ENCODE data around the gene CXXC5.
A peak's percentile ranks its signal among the peaks of the same experiment; 100 is the strongest.

The CXXC5 gene

DNA sequence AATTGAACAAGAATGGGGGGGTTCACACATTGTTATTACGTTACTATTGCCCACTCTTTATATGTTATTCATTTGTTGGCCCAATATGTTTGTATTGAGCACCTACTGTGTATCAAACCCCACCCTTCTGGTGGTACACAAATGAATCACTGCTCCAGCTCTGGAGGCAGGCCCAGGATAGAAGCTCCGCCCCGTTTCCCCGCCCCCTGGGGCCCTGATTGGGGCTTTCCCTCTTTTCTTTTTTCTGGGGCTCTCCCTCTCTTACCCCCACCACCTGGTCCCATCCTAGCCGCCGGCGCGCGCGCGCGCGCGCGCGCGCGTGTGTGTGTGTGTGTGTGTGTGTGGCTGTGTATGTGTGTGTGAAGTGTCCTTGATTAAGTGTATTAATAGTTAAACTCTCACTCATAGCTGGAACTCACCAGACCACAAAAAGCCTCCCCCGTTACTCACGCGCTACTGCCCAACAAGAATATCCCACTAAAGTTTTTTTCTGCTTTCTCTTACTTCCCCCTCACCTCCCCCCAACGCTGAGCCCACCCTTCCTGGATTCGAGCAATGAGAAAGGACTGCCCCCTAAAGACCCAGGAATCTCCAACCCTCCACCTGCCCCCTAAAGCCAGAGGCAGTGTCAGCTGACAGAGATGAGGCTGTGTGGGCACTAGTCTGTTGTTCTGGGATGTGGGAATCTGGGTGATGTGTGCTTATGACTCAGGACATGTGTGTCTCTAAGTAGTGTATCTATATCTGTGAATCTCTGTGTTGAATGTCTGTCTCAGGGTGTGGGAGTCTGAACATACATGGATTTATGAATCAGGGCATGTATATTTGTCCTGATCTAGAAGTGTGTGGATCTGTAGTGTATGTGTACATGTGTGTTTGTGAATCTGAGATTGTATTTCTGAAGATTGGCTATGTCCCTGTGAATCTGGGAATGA lies 4.0 kb downstream of the CXXC5 start:
- peak in 1 of 2 experiments; percentile 8 for DNase-seq

DNA sequence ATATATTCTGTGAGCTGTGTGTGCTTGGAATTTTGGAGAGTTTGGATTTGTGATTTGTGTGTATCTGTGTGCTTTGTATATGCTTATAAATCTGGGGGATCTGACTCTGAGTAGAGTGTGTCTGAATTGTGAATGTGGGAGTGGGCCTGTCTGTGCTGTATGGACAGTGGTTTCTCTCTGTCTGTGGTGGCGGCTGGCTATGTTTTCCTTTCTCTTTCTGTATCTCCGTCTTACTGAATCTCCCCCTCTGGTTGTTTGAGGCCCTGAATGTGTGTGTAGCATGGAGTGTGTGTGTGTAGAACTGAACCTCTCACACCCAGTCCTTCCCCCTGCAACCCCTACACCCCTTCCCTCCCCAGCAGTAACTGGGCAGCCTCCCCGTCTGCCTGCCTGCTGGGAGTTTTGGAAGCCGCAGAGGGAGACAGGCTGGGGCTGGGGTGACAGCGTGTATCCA lies 4.7 kb downstream of the CXXC5 start:
- DNase-seq, result no peak

DNA sequence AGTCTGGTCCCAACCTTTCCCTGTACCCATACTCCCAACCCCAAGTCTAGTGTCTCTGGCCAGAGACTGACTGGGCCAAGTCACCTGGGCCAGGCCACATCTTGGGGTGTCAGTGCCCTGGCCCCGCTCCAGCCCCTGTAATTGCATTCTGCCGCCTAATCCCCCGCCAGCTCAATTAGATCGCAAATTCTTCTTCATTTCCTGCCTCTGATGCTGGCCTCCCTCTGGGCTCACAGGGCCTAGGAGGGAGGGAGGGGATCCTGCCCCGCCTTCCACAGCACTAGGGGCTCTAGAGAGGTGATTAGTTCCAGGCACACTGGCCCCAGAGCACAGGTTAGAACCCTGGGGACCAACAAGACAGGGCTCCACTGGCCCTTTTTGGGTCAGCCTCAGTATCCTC lies 5.5 kb downstream of the CXXC5 start:
- DNase-seq, result peak; percentile 25 to 67

DNA sequence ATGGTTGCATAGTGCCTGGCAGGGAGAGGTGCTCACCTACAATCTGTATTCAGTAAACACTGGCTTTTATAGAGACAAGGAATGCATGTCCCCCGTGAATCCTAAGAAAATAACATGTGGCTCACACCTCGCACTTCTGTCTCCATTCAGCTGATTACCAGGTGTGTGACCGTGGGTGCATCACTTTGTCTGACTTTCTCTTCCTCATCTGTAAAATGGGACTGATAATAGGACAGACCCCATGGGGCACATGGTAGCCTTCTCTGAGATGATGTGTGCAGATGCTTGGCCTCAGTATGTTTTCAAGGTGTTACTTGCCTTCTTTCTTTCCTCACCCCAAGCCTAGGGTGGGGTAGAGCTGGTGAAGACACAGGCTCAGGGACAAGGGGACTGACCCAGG lies 6.3 kb downstream of the CXXC5 start:
- no peak for DNase-seq

DNA sequence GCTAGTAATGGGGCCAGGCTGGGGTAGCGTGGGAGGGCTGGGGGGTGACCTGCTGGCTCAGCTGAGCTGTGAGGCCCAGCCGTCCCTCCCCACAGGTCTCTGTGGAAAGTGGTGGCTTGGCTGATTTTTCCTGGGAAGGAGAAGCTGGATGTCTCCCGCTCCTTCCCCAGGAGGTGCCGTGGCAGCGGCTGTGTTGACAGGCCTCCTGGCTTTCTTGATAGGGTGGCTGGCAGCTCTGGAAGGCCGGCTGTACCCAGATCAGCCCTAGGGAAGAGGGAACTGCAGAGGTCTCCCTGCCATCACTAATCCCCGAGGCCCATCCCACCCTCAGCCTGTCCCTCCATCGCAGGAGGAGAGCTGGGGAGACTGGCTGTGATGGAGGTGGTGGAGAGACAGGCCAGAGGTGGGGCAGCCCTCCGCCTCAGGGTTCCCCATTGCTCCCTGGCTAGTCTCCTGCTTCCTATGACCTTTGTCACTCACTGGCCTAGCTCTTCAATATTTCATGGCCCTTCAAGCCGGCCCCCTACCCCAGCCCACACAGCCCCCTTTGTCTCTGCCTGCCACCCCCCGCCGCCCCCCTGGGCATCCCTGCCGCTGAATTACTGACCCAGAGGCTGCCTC lies 6.8 kb downstream of the CXXC5 start:
- DNase-seq, result no peak

DNA sequence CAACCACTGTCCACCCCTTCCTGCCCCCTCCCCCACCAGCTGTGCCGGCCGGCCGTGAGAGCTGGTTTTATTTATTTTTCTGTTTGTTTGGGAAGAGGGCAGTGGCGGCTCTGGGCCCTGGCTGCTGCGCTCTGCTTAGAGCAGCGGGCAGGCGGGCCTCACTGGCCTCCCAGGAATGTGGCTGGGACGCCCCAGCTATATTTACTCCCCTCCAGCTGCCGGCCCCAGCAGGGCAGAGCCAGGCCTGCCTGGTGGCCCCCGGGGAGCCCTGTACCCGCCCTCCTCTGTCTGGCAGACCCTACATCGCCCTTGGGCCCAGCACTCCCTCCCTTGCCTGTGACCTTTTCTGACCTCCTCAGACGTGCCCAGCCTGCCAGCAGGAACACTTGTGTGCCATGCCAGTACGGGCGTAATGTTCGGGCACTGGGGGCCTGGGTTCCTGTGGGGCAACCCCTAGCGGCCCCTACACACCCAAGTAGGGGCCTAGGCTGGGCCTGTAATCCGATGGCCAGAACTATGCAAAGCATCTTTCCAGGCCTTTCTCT lies 7.7 kb downstream of the CXXC5 start:
- DNase-seq, result no peak

DNA sequence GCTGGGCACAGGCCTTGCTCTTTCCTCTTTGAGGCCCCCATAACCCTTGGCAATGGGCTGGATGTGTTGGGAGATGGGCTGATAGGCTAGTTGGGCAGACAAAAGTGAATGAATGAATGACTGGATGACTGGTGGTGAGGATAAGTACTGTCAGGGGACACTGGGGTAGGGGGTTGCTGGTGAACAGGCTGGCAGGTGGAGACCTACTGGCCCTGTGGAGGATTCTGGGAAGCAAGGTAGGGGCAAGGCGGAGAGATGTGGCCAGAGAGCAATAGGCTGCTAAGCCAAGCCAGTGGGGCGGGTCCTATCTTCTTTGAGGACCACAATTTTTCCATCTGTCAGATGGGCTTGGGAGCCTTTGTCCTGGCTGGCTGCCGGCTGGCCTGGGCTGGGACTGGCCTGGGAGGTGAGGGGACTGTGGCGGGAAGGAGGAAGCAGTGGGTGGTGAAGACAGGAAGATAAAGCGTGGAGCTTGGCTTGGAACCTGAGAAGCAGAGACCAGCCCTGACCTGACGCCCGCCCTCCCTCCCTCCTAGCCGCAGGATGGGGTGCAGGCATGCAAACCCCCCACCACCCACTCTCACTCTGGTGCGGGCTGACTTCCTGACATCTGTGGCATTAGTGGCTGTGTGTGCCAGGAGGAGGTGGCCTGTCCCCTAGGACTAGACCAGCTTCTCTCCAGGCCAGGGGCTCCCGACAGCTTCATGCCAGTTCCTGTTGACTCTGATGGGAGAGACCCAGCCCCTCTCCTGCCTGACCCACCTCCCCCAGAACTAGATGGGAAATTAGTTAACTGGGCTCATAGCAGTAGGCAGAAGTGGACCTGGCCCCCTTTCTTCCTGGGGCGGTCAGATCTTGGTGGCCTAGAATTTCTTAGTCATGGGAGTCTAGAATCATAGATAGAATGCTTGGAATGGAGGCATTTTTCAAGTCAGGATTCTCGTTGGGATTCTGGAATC lies 9.5 kb downstream of the CXXC5 start:
- no peak for DNase-seq

DNA sequence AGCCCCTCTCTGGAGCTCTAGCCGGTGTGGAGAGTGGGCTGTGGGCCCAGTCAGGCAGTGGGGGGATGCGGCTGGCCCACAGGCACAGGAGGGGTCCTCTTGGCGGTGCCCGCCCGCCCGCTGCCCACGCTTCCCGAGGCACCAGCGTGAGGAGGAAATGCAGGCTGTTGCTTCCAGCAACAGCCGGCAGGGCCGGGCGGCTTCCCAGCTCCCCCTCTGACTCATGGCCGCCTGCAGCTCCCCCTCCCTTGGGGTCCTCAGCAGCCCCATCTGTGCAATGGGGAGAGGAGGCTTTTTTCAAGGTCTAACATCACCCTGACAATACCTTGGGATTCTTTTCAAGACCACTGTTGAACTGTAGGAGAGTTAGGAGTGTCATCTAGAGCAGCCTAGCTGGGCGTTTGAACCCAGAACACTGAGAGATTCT lies 10.4 kb downstream of the CXXC5 start:
- DNase-seq, result no peak

DNA sequence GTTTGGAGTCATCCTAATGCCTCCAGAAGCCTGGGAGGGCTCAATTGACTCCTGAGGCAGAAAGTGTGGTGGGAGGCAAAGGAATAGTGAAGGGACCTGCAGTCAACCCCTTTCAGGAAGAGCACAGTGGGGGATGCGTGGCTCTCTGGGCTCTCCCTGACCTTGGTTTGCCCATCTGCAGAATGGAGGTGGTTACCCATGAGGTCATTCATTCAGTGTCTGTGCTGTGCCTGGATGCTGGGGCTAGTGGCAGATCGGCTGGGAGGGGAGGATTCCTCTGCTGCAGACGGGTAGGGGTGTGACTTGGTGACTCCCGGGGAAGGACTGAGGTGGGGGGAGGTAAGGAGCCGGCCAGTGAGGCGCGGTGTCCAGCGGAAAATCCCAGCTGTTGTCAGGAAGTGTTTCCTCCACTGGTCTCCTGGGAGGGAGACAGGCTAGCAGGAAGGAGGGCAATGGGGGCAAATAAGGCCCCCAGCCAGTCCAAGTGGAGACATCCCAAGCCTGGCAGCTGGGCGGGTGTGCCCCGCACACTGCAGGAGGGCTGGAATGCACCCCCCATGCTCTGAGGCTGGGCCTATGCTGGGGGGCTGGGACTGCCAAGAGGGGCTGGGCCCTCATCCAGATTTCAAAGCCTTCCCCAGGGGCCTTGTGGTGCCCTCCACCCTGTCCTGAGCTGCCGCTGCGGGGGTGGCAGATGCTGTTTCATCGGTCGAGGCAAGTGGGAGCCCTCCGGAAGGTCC lies 10.9 kb downstream of the CXXC5 start:
- no peak for DNase-seq

DNA sequence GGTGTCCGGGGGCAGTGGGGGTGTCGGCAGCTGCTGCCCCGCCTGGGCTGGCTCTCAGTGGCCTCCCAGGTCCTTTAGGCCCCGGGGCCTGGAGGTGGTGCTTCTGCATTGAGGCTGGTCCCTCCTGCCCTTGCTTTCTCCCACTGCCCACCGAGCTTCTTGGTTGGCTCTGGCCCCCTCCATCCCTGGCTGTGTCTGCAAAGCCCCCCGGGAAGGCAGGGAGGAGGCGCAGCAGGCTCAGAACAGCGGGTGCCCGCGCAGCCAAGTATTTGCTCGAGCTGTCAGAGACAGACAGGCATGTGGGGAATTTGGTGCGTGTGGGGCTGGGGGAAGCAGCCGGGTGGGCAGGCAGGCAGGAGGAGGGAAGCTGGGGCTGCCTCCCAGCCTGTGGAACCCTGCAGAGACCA lies 11.5 kb downstream of the CXXC5 start:
- DNase-seq, result no peak

DNA sequence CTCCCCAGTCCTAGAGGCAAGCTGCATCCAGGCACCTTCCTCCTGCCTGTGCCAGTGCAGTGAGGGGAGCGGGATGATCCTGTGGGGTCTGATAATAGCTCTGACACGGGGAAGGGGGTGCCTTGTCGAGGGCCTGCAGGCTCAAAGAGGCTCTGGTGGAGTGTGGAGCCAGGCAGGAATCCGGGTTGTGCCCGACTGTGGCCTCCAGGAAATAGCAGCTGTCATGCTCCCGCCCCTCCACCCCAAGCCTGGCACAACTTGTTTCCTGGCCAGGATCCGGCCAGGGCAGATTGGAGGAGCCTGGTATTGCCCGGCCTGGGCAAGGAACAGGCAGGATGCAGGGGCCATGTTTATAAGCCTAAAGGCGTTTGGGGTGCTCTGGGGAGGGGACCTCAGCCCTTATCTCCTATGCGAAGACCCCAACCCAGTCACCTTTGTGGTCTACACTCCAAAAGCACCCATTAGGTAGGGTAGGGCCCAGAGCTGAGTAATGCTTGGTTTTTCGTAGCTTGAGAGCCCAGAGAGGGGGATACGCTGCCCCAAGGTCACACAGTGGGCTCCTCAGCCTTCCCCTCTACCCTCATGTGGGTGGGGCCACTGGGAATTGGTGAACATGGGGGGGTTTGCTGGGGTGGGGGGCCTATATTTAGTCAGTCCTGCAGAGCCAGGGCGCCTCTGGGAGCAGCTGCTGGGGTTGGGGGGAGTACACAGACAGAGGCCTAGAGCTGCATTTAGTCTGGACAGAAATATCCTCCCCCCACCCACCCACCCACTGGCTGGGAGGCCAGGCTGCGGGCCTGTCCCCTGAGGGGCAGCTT lies 12.2 kb downstream of the CXXC5 start:
- no peak for DNase-seq

DNA sequence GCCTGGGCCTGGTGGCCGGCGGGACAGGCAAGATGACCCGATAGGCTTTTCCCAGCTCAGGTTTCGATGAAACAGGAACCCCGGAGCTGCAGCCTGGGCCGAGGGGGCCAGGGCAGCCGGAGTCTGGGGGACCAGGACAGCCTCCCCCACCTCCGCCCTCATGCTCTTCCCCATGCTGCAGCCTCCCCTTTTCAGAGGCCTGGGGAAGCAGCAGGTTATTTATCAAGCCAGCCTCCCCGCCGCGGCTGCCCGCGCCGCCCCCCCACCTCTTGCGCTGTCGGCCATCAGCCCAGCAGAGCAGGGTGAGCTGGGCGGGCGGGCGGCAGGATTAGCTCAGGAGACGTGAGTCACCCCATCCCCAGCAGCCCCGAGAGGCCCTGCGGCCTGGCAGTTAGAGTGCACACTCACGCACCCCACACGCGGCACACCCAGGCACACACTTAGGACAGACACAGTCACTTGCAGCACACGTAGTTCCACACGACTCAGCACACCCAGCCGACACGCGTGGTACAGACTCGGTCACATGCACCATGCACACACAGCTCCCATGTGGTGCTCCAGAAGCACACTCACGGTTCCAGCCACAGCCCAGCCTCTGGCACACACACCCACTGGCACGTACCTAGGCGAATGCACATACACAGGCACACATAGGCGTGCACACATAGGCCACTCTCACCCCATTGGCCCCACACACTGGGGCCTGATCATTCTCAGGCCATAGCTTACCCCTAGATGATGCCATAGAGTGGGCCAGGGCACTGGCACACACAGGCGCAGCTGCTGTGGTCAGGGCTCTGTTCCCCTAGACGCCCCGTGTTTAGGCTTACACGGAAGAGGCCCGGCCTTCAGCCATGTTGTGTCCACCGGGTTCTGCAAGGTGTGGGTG lies 13.0 kb downstream of the CXXC5 start:
- DNase-seq, result no peak

DNA sequence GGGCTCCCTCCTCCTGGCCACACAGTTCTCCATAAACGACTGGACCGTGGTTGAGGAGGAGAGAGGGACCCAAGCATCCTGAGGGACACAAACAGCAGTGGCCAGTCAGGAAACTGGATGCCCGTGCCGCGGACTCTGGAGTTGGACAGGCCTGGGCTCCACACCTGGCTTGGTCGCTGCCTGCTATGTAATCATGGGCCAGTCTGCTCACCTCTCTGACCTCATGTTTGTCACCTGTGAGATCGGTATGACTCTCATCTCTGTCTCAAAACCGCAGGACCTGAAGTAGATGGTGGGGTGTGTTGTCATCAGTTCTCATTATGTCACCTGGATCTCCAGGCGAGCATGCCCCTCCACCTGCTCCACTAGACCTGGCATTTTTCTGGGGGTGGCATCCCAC lies 14.5 kb downstream of the CXXC5 start:
- DNase-seq, result no peak

DNA sequence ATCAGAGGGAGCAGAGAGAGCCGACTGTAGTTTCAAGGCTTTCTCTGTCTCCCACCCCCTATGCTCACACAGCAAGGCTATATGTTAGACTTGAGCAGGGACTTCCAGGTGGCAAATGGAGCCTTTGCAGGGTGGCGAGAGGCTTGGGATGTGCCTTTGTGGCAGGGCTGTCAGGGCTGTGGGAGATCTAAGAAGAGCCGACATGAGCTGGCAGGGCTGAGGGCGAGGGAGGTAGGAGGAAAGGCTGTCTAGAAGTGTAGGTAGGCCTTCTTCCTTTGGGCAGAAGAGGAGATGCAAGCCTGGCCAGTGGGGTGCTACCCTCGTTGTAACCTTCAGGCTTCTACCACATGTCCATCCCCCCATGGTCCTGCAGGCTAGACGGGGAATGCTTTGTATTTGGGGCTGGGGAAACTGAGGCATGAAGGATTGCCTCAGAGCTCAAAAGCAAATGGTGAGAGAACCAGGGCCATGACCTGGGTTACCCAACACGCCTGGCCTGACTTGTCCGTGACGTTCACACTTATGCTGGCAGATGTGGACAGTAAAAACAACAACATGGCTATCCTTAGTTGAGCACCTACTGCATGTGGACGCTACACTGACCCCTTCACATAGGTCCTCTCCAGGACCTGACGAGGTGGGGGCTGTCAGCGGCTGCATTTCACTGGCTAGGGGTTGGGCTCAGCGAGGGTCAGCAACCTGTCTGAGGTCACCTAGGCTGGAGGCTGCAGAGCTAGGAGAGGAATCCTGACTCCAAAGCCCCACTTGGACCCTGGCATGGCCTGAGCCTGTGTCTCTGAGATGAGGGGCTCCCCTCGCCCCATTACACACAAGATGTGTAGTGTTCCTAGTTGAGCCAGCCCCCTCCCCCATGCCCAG lies 15.3 kb downstream of the CXXC5 start:
- no peak for DNase-seq

DNA sequence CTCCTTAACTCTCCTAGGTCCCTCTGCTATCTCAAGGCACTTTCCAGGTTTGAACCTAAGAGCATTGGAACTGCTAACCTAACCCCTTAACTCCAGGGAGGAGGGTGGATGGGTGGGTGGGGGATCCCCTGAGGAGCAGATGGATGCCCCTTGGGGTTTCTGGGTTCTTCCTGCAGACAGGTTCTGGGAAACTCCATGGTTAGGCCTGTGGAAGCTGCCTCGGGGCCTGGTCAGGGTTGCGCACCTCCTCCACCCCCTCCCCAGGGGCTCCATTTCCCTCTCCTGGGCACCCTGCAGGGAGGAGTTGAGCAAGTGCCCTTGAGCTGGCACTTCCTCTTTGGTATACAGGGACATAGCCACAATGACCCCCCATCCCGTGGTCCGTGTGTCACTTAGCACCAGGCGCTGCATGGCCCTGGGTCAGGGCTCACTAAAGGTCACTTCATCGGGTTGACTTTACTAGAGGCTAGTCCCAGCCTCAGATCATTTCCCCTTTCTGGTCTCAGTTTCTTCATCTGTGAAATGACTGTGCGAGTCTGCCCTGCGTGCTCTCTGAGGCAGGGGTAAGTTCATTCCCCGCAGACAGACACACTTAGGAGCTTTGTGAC lies 16.0 kb downstream of the CXXC5 start:
- DNase-seq, result no peak

DNA sequence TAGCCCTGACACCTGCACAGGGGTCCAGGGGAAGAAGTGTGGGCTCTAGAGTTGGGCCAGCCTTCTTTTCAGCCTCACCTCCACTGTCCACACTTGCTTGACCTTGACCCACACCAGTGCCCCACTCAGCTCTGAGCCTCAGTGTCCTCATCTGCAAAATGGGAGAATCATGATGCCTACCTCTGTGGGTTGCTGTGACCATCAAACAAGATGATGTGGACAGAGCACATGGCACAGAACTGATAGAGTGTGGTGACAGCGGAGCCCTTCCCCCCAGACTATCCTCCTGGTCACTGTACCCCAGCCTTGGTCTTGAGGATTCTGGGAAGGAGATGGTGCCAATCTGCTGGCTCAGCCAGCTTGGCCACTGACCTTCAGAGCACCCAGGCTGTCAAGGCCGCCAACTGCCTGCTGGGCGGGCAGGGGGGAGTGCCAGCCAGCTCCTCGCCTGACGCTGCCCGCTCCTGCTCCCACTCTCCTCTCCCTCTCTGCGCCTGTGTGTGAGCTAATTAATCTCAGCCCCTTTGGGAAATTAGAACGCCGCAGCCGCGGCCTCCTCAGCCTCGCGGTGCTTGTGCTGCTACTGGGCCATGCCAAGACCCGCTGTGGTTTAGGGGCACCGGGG lies 16.7 kb downstream of the CXXC5 start:
- DNase-seq, result no peak

DNA sequence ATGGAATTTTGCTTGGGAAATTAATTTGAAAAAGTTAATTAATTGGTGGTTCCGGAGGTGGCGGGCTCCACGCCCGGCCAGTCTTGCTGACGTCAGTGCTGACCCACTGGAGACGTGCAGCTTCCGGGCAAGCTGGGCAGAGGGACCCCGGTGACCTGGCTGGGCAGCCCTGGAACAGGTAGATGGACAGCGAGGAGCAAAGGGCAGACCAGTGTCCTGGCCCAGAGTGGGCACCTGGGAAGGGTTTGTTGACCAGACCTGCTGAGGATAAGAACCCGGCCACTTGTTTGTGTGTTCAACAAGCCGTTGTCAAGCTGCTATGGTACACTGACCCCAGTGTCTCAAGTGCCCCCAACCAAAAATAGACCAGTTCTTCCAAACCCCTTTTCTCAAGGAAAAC lies 17.5 kb downstream of the CXXC5 start:
- no peak for DNase-seq

DNA sequence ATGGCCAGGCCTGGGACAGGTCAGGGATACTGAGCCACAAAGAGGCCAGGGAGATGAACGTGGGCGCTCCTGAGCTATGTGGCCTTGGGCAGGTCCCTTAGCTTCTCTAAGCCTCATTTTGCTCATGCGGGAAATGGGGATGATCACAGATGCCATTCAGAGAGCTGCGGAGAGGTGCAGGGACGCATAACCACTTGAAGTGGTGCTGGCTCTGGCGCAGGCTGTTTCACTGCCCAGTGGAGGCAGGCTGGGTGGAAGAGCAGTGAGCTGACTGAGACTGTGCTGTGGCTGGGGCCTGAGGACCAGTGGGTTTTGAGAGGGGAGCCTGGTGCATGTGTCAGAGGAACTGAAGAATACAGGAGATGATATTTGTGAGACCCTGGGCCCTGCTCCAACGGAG lies 18.4 kb downstream of the CXXC5 start:
- no peak for DNase-seq

Measured in NCI-H2081 (cell line).